ENCODE results near the gene STARD3. TPM values are rescaled to one million over a fixed set of nuclear protein-coding genes. Genes with fewer than 3 reads are reported as not detected.

STARD3 gene
- total and polyA plus RNA-seq, 2 of the 13 experiments (the other 11 are each of a cell fraction or from before 2014, with no cell fraction given): 34.6 to 100 TPM

GRCh38 chr17:39687101-39687545 is 50.2 kb downstream of the STARD3 start (continued):
- TF ChIP-seq ZBED4 (CRISPR knock-in tag; IDR thresholded peaks at IDR 0.05; ENCODE audit: borderline replicate concordance): peak; percentile 83
- no peak for TF ChIP-seq THAP11 (CRISPR knock-in tag; IDR thresholded peaks at IDR 0.05)
- TF ChIP-seq TCF7L2 (IDR thresholded peaks at IDR 0.05; ENCODE audit: low read depth, low read length): no peak
- TF ChIP-seq ZNF530 (CRISPR knock-in tag; IDR thresholded peaks at IDR 0.05; ENCODE audit: low read depth): no peak
- TF ChIP-seq ZNF414 (CRISPR knock-in tag; IDR thresholded peaks at IDR 0.05): no peak
- 0 out of 2 replicates have a peak, but pooled peaks have one; percentile 48 for TF ChIP-seq HOXD1 (CRISPR knock-in tag; IDR thresholded peaks at IDR 0.05)
- no peak for TF ChIP-seq ZBTB14 (CRISPR knock-in tag; IDR thresholded peaks at IDR 0.05)
- no peak for TF ChIP-seq ZNF18 (CRISPR knock-in tag; IDR thresholded peaks at IDR 0.05; ENCODE audit: insufficient replicate concordance)
- TF ChIP-seq NFRKB (IDR thresholded peaks at IDR 0.05): no peak
- no peak for TF ChIP-seq ZNF644 (CRISPR knock-in tag; IDR thresholded peaks at IDR 0.05; ENCODE audit: low read depth)
- no peak for TF ChIP-seq ZNF784 (CRISPR knock-in tag; IDR thresholded peaks at IDR 0.05; ENCODE audit: borderline replicate concordance)
- TF ChIP-seq ZSCAN31 (CRISPR knock-in tag; IDR thresholded peaks at IDR 0.05; ENCODE audit: low read depth): no peak
- TF ChIP-seq ZFP91 (CRISPR knock-in tag; IDR thresholded peaks at IDR 0.05; ENCODE audit: borderline replicate concordance): no peak
- no peak for TF ChIP-seq ZNF597 (CRISPR knock-in tag; IDR thresholded peaks at IDR 0.05)
- peak; percentile 31; the same call in 1 of the 2 replicates for TF ChIP-seq HMG20A (CRISPR knock-in tag; IDR thresholded peaks at IDR 0.05; ENCODE audit: borderline replicate concordance)
- no peak for TF ChIP-seq ZBTB46 (CRISPR knock-in tag; IDR thresholded peaks at IDR 0.05; ENCODE audit: borderline replicate concordance)
- no peak for TF ChIP-seq ZNF451 (CRISPR knock-in tag; IDR thresholded peaks at IDR 0.05)

All from HepG2 (cell line).